ENCODE measurements around the gene GCNT2.
A peak's percentile ranks its signal among the peaks of the same experiment; 100 is the strongest.
"Not testable (repeated sequence)": the region's sequence is repeated elsewhere in the genome, so short reads cannot be mapped to it uniquely, and the experiment has no call there.

Gene GCNT2

DNA sequence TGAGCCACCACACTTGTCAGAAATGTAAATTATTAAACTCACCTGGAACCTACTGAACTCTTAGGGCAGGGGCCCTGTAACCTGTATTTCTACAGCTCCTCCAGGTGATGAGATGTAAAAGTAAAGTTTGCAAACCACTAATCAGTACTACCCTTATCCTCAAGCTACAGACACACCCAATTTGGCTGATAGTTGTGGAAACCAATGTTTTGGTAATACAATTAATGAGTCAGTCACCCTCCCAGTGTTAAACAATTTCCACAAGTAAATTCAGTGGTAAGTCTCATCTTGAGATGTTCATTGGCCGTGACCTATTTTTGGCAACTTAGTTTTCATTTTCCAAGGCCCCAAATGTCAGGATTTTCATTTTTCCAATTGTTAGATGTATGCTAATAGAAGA, 29.6 kb downstream of the GCNT2 start:
- no peak for DNase-seq

DNA sequence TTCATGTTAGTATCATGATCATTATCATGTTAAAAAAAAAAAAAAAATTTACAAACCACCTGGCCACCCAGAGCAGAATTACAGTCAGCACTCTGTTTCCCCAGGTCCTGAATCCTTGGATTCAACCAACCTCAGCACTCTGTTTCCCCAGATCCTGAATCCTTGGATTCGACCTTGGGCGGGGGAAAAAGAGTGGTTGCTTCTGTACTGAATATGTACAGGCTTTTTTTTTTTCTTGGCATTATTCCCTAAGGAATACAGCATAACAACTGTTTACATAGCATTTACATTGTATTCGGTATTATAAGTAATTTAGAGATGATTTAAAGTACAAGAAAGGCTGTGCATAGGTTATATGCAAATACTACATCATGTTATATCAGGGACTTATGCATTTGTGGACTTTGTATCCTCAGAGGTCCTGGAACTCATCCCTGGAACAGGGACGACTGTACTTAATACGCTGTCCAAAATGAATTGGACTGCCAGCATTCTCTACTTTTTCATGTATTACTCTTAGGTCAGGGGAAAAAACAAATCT, 31.2 kb downstream of the GCNT2 start:
- no peak for DNase-seq

DNA sequence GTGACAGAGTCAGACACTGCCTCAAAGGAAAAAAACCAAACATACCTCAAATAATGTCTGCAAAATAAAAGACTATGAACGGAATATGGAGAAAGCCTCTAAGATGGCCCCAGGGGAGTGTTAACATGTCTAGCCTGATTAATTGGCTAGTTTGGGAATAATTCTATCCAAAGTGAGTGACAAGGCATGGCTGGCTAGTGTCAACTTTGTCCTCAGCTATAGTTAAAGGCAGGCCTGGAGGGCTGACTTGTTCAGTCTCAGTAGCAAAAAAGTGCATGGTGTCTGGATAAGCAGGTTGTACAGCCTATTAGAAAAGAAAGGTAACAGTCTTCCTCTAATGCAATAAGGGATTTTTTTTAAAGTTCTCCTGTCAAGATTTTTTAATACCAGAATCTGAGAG, 32.7 kb downstream of the GCNT2 start:
- no peak for DNase-seq

DNA sequence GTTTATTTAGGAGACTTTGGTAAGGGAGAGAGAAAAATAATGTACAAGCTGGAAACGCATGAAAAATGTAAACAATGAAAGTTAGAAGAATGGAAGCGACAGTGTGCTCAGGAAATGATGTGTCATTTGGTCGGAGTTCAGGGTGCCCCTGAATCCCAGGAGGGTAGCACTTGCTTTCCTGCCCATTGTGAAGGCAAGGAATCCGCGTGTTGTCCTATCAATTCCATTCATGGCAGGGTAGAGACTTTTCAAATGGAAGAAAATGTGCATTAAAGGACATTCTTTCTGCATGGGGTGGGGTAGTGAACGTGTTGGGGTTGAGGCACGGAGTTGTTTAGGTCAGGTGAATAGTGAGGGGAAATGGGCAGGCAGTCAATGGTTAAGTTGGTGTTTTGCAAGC, 33.7 kb downstream of the GCNT2 start:
- DNase-seq = no peak

DNA sequence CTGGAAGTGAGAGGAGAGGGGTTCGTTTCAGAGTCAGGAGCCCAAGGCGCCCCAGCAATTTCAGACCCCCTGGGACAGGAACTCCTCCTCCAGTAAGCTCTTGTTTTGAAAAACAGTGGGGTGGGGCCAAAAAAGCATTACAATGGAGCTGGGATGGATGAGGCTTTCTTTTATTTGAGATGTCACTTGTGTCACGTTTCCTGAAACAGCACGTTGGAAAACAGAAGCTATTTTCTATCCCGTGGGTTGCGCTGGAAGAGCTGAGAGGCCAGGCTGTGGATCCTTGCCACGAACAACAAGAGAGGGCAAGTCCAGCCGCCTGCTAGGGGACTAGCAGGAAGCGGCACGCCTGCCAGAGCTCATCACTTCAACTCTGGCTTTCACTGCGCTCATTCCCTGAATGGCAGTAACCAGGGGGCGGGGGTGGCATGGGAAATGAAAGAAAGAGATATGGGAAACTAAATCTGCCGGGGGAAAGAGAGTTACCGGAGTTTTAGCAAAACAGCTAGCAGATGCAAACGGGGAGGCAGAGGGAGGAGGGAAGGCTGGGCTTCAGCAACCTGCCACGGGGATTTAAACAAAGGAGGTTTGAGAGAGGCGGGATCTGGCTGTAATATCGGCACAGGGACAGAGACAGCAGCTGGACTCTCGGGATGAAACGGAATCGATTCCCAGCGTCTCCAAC, 34.6 kb downstream of the GCNT2 start:
- peak; percentile 59 for DNase-seq

- DNase-seq = no peak
These were observed 35.4 kb downstream of the GCNT2 start for GRCh38 chr6:10556589-10556988.

GRCh38 chr6:10556992-10557391, 35.8 kb downstream of the GCNT2 start:
- DNase-seq = no peak

- DNase-seq = no peak
These were observed 36.8 kb downstream of the GCNT2 start for GRCh38 chr6:10557913-10558312.

- DNase-seq = no peak
These were observed 37.4 kb downstream of the GCNT2 start for GRCh38 chr6:10558565-10558964.

DNA sequence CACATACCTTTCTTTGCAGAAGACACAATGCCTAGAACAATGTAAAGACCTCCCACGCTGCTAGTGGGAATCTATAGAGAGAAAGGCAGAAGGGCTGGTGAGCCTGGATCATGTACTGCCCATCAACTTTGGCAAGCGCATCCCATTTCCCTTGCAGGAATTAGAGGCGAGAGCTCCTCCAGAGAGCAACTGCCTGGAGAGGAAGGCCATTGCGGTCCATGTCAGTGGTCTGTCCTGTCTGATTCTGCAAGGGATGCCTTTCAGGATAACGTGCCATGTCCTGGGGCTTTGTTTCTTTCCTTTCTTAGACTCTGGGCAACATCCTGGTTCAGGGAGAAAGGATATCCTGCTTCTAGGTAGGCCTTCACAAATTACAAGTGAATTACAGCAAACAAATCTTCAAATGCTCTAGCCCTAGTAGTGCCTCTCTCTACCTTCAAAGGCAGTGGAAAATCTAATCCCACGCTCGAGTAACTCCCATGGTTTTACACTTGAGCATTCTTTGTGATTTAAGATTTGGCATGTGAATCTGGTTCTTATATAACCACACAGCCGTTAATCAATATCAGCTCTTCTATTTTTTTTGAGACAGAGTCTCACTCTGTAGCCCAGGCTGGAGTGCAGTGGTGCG, 38.5 kb downstream of the GCNT2 start:
- no peak for DNase-seq

DNA sequence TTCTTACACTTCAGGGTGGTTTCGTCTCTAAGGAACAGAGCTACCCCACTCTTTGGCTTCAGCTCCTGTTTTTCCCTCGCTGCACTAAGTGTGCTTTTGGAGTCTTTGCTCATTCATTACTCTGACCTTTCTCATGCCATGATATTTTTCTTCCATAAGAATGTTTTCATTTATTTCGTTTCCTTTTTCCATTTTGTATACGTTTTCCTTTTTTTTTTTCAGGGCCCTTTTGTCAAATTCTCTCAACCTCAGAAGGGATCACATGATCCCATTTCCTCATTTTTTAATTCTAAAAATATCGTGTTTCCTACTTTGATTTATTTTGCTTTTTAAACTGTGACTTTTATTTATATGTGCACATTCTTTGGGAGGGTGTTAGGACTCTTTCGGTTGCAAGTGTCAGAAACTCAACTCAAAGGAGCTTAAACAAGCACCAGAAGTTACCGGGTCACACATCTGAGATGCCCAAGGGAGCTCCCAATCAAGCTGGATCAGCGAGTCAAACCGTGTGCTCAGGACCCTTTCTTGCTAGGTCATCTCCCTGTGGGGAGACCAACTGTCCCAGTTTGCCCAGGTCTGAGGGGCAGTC, 40.6 kb downstream of the GCNT2 start:
- no peak for DNase-seq

GRCh38 chr6:10564975-10565673, 44.0 kb downstream of the GCNT2 start:
- DNase-seq = no peak

GRCh38 chr6:10565913-10566312, 44.8 kb downstream of the GCNT2 start:
- DNase-seq = no peak

DNA sequence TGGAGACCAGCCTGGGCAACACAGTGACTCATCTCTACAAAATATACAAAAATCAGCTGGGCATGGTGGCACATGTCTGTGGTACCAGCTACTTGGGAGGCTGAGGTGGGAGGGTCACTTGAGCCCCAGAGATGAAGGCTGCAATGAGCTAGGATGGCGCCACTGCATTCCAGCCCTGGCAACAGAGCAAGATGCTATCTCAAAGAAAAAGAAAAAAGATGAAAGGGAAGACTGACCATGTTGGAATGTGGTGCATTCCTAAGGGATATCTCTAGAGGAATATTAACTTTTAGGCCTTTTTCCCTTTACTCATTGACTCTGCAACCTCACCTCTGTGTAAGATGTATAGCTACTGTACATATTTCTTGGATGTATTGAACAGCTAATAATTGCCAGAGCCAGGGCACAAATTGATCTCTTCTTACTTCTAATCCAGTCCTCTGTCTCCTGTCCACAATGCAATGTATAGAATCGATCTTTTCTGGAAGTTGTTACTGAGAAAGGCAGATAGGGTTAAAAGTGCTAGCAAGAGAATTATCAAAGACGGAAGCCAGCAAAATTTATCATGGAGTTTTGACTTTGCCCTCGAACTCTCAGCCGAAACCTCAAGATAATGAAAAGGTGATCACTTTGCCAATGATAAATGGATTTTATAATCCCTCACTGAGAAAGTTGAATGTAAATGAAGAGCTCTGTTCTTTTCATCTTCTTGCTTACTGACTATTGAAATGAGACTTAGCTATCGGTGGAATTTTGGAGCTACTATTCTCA, 46.3 kb downstream of the GCNT2 start:
- DNase-seq = no peak

GRCh38 chr6:10569392-10570127, 48.4 kb downstream of the GCNT2 start:
- DNase-seq = no peak

GRCh38 chr6:10575519-10575918, 54.4 kb downstream of the GCNT2 start:
- not testable (repeated sequence) for DNase-seq

- no peak for DNase-seq
These were observed 55.1 kb downstream of the GCNT2 start for GRCh38 chr6:10576226-10576625.

DNA sequence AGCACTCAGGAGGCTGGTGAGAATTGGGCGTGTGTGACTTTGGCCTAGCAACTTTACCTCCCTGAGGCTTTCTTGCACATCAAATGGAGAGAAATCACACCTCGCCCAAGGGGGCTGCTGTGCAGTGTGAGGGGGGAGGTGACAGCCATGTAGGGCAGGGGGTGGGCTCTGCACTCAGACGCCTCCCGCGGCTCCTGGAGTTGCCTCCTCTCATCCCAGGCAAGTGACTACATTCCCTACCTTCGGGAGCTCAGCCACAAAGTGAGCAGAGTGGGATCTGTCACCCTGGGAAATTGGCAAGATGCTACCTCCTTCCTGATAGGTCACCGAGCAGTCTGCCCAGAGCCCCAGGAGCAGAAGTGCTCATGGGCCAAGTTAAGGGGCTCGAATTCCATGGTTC, 56.0 kb downstream of the GCNT2 start:
- DNase-seq = no peak

DNA sequence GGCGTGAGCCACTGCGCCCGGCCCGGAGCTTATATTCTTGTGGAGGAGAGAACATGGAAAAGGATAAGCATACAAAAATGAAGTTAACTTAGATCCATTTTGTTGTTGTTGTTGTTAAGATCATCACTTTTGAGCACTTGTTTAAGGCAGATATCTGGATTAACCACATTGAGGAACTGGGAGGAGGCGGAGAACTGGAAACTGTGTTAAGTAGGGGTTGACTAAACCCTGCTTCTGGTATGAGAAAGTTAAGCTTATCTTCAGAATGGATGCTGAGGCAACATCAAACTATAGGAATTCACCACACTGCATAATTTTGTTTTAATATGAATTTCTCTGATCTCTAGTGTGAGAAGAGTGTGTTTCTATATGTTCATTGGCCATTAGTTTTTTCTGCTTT, 57.6 kb downstream of the GCNT2 start:
- no peak for DNase-seq

DNA sequence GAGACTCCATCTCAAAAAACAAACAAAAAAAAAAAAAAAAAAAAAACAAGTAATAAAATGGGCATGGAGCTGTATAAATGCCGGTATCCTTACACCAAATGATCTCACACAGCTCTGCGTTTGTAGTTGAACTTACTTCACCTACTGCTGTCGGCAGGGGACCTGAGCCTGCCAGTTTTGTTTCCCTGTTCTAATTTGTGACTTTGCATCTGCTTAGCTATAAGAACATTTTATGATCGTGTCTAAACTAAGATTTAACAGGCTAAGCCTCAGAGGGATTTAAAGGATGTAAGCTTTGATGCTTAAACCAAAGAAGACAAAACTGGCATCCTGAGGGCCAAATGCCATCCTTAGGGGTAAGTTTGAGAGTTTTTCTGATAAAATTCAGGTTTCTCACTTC, 58.7 kb downstream of the GCNT2 start:
- no peak for DNase-seq

DNA sequence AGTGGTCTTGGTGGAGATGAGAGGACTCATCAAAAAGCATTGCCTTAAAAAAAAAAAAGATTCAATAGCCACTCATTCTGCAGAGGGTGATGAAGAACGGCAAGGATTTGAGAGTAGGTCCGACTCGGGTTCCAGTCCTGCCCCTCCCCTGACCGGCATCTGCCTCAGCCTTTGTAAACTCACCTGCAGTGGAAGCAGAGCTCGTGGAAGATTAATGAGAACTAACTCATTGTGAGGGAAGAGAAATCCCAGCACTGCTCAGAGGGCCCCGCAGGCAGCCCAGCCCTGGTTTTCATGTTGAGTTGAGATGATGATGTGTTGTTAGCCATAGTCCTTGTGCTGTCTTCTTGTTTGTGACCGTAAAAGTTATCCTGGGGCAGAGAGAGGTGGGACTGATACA, 59.4 kb downstream of the GCNT2 start:
- no peak for DNase-seq

DNA sequence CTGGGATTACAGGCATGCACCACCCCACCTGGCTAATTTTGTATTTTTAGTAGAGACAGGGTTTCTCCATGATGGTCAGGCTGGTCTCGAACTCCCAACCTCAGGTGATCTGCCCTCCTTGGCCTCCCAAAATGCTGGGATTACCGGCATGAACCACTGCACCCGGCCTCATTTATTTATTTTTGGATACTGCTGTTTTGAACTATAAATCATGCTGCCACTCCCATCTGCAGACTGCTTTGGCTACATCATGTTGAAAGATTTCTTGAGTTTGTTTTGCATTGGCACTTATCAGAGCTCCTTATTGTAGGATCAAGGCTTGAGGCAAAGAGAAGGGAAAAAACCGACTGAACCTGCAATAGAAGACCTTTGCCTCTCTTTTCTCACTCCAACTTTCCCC, 60.3 kb downstream of the GCNT2 start:
- DNase-seq = not testable (repeated sequence)
